K562 (cell line): ENCODE results near the gene UBE2B. TPM values are rescaled to one million over a fixed set of nuclear protein-coding genes. Genes with fewer than 3 reads are reported as not detected.

Experiments
- ATAC-seq: fragments of 200-7000 bp; cut with Tn5 transposase; 3 replicates; pipeline ENCODE4 v1.9.1; 2020; ENCODE audit warnings: moderate library complexity
- BruUV-seq: library from RNA; stranded (reverse); fragments of 400-500 nt; replicated peaks from 2 replicates; lab custom pipeline; 2021; lab: Mats Ljungman, UMichigan
- CTCF ChIA-PET: fragments of 300-600 bp; formaldehyde crosslinking; extraction: SDS; loops from one replicate; lab custom pipeline; 2021; ENCODE audit warnings: low intra/inter-chr PET ratio; lab: Yijun Ruan, JAX
- POLR2A ChIA-PET: fragments of 300-600, 350-650 bp; sonication (Branson Sonifier 250); formaldehyde crosslinking; extraction: SDS; loops from one replicate; lab custom pipeline; 2021; ENCODE audit warnings: antibody characterized with exemption, inconsistent platforms; lab: Yijun Ruan, JAX
- DNase-seq, 4 experiments: peaks; one replicate each; pipeline versions ENCODE4 v3.0.0 to v3.0.0-alpha.2; 2011 to 2018; ENCODE audit warnings: low spot score in 3 of 4, mixed read lengths in 3 of 4; ENCODE audit errors: extremely low read depth in 1 of 4
- FAIRE-seq: peaks from 2 replicates; lab custom pipeline; 2011; peaks lifted over from hg19 to GRCh38; lab: Jason Lieb, UNC
- H2AFZ ChIP-seq: 2 replicates; pipeline ENCODE4 v1.6.0; 2011; ENCODE audit warnings: low read depth, low read length, control low read depth, inconsistent platforms
- H3K27ac ChIP-seq: fragments of 200-600 bp; 3 replicates; pipeline ENCODE4 v1.8.0; 2011; ENCODE audit warnings: low read depth, mild to moderate bottlenecking, control low read depth, inconsistent platforms, low read length, moderate library complexity, mixed read lengths; ENCODE audit errors: extremely low read depth
- H3K27me3 ChIP-seq, 2 experiments: fragments of 300-600 bp in 1 of 2; 2 replicates in 1 of 2; 3 replicates in 1 of 2; pipeline versions ENCODE4 v1.6.0 to v1.8.0; 2011; ENCODE audit warnings: inconsistent platforms in 2 of 2, low read length in 2 of 2, mild to moderate bottlenecking in 1 of 2, mixed read lengths in 1 of 2, moderate library complexity in 1 of 2; ENCODE audit not compliant: control insufficient read depth in 2 of 2, insufficient read depth in 2 of 2
- H3K36me3 ChIP-seq: fragments of 300-600 bp; 3 replicates; pipeline ENCODE4 v1.8.0; 2011; ENCODE audit warnings: mild to moderate bottlenecking, low read length, inconsistent platforms; ENCODE audit not compliant: control insufficient read depth, insufficient read depth
- H3K4me1 ChIP-seq, 2 experiments: fragments of 200-600 bp in 1 of 2; replicated peaks in 1 of 2; 2 replicates in 1 of 2; 3 replicates in 1 of 2; pipeline versions ENCODE4 v1.5.1 to v1.8.0; 2011; ENCODE audit warnings: inconsistent platforms in 2 of 2, low read length in 2 of 2, mild to moderate bottlenecking in 1 of 2, mixed read lengths in 1 of 2, moderate library complexity in 1 of 2; ENCODE audit not compliant: control insufficient read depth in 2 of 2, insufficient read depth in 2 of 2
- H3K4me2 ChIP-seq: 2 replicates; pipeline ENCODE4 v1.6.1; 2011; ENCODE audit warnings: low read length, control low read depth, inconsistent platforms, mixed read lengths; ENCODE audit not compliant: insufficient read depth
- H3K4me3 ChIP-seq: fragments of 200-600 bp; sonication (generic), shearing (Covaris generic); 2 replicates; pipeline ENCODE4 v1.5.1; 2016; ENCODE audit warnings: control low read depth, inconsistent platforms
- H3K79me2 ChIP-seq: fragments of 200-600 bp; 3 replicates; pipeline ENCODE4 v1.8.0; 2011; ENCODE audit warnings: low read length, inconsistent platforms; ENCODE audit not compliant: control insufficient read depth, insufficient read depth
- H3K9ac ChIP-seq, 2 experiments: 2 replicates each; pipeline versions ENCODE4 v1.6.0 to v1.6.1; 2011; ENCODE audit warnings: low read depth in 2 of 2, low read length in 2 of 2, control low read depth in 1 of 2, inconsistent platforms in 1 of 2, mild to moderate bottlenecking in 1 of 2, mixed read lengths in 1 of 2; ENCODE audit not compliant: insufficient read depth in 1 of 2
- H3K9me1 ChIP-seq: one replicate; pipeline ENCODE4 v1.6.0; 2011; ENCODE audit warnings: inconsistent platforms, mild to moderate bottlenecking, low read length, moderate library complexity; ENCODE audit not compliant: control insufficient read depth, insufficient read depth
- H3K9me3 ChIP-seq: replicated peaks from 2 replicates; pipeline ENCODE4 v1.5.1; 2011; ENCODE audit warnings: low read depth, low read length, inconsistent platforms; ENCODE audit not compliant: control insufficient read depth, insufficient read depth
- H4K20me1 ChIP-seq: replicated peaks from 2 replicates; pipeline ENCODE4 v1.6.1; 2011; ENCODE audit warnings: low read length, inconsistent platforms, mixed read lengths; ENCODE audit not compliant: control insufficient read depth, insufficient read depth
- TSHZ1 ChIP-seq: fragments of 250-450 bp; sonication (Bioruptor Pico); IDR thresholded peaks from 2 replicates; pipeline ENCODE4 v1.4.0; 2020; ENCODE audit warnings: mild to moderate bottlenecking, moderate library complexity
- WGBS: fragments of 100-300 bp; shearing (Covaris generic); methylation state at CpG from one replicate; pipeline ENCODE4 v1.1.6; 2016; ENCODE audit warnings: low coverage, mixed read lengths; ENCODE audit not compliant: insufficient coverage; ENCODE audit errors: missing lambda C conversion rate; 5-methylcytosine and 5-hydroxymethylcytosine counted together
- in situ Hi-C: fragments of 300-500 bp; cut with MboI; formaldehyde crosslinking; loops from 4 replicates; pipeline ENCODE4 v1.15.0; 2018; ENCODE audit warnings: inconsistent platforms, mixed read lengths
- intact Hi-C: fragments of 100-400 bp; cut with micrococcal nuclease; formaldehyde crosslinking; loops from 2 replicates; pipeline ENCODE4 v1.14.2; 2022
- polyA plus RNA-seq, 8 experiments: library from polyadenylated mRNA; depleted of rRNA in 4 of 8; stranded (reverse) in 5 of 8; unstranded in 3 of 8; fragments of >200 nt; fragmentation: Nextera tagmentation in 2 of 8; fragmentation: Illumina TruSeq in 1 of 8; extraction: Ambion mirVana in 2 of 8; extraction: Trizol in 1 of 8; gene quantifications; 2 replicates each; pipeline versions ENCODE4 v1.2.1 to v1.2.3, GENCODE V29; 2011 to 2014; ENCODE audit warnings: inconsistent platforms in 1 of 8, missing spikeins in 1 of 8
- total RNA-seq, 7 experiments: library from RNA; depleted of rRNA in 6 of 7; stranded (reverse); fragments of >200 nt in 6 of 7; fragmentation: Illumina TruSeq in 2 of 7; extraction: Trizol in 2 of 7; gene quantifications; 2 replicates each; pipeline versions ENCODE4 v1.2.1 to v1.2.3, GENCODE V29; 2011 to 2021; ENCODE audit warnings: low replicate concordance in 1 of 7

Gene UBE2B
- total and polyA plus RNA-seq, 9 of the 15 experiments (the other 6 are each of a cell fraction or from before 2014, with no cell fraction given): 13.1 to 198 (median 75.5) TPM

GRCh38 chr5:134439210-134439654 lies 67.9 kb downstream of the UBE2B start:
- H3K27ac ChIP-seq: no peak overlapping the region
- no peak overlapping the region for H3K4me3 ChIP-seq
- H3K9me1 ChIP-seq: no peaks in the 10 kb centered on the region
- CTCF ChIA-PET: no interaction called here
- no peak overlapping the region for H3K4me2 ChIP-seq
- 73% methylated on average over 7 of the region's 7 CpGs for WGBS
- intact Hi-C loops (no loop called here), in situ Hi-C loops (no loop called here)
- no peaks in the 10 kb centered on the region for H3K79me2 ChIP-seq
- ATAC-seq (no peak), FAIRE-seq (no peak), DNase-seq (no peak)
- no peaks in the 10 kb centered on the region for H3K9me3 ChIP-seq
- no peak overlapping the region for H2AFZ ChIP-seq
- no peaks in the 10 kb centered on the region for H4K20me1 ChIP-seq
- no peak overlapping the region for H3K9ac ChIP-seq
- H3K4me1 ChIP-seq: peaks cover 27 to 30% of the 10 kb centered on the region in 2 experiments; a peak in 4 of 5 replicates
- no peaks in the 10 kb centered on the region for H3K36me3 ChIP-seq
- H3K27me3 ChIP-seq: no peaks in the 10 kb centered on the region; a peak in 1 of 5 replicates
- POLR2A ChIA-PET: interaction anchor here (1.0 to 1.5 kb wide), 3 partner anchors 10 to 140 kb away, joined by 3 to 5 read pairs (median 4); no protein-coding TSS in a partner anchor
- no TSS peak for BruUV-seq
- no peak for TF ChIP-seq TSHZ1 (CRISPR knock-in tag)
